ENCODE data around the gene TAS2R3.

- peak; percentile 95 for TF ChIP-seq POLR2AphosphoS5 (IDR thresholded peaks at IDR 0.05; ENCODE audit: borderline replicate concordance, low read depth, low read length)
- TF ChIP-seq EZH2 (IDR thresholded peaks at IDR 0.05) = no peak
These were observed 25.9 kb upstream of the TAS2R3 start, which contains the start of gene SSBP1 for GRCh38 chr7:141737836-141738591.

All from SK-N-MC (cell line).